ENCODE results near the gene AFF3.

Gene AFF3

DNA sequence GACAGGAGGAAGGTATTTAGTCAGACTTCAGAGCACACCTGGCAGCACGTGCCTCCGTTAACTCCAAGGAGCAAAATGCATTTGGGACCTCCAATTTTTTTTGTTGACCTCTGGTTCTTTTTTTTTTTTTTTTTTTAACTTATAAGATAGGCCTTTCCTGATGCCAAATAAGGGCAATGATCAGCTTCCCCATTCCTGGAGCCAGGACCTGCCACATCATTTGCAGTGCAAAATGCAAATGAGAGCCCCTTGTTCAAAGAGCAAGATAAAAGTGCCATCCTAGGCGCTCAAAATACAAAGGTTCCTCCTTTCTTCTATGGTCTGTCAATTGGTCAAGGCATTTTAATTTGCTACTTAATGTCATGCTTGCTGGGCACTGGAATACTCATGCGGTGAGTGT lies 519.4 kb downstream of the AFF3 start:
- no peak for DNase-seq (ENCODE audit: low read depth)
- no peak overlapping the region for H3K4me3 ChIP-seq (ENCODE audit: low read depth, low read length)
- TF ChIP-seq CTCF (IDR thresholded peaks at IDR 0.05; ENCODE audit: control insufficient read depth, extremely low read depth, insufficient read depth) = no peak

DNA sequence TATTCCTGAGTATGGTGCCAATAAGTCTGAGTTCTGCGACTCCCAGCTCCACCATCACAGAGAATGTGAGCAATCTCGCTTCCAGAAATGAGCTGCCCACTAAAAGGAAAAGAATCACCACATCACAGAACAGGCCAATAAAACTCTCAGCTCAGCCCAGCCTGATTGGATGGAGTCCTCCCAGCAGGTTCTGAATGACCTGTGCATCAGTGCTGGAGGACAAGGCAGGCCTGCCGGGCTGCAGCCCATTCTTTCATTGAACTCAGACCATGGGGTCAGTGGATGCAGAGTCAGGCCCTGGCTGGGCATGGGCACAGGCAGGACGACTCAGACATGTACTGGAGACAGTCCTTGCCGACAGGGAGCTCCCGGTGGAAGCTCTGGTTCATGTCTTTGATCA lies 519.9 kb downstream of the AFF3 start:
- TF ChIP-seq CTCF (IDR thresholded peaks at IDR 0.05; ENCODE audit: control insufficient read depth, extremely low read depth, insufficient read depth) = no peak
- no peak for DNase-seq (ENCODE audit: low read depth)
- H3K4me3 ChIP-seq (ENCODE audit: low read depth, low read length) = no peak overlapping the region

- no peak for TF ChIP-seq CTCF (IDR thresholded peaks at IDR 0.05; ENCODE audit: control insufficient read depth, extremely low read depth, insufficient read depth)
- no peak for DNase-seq (ENCODE audit: low read depth)
- no peak overlapping the region for H3K4me3 ChIP-seq (ENCODE audit: low read depth, low read length)
Measured at GRCh38 chr2:99621774-99622173, 520.6 kb downstream of the AFF3 start.

DNA sequence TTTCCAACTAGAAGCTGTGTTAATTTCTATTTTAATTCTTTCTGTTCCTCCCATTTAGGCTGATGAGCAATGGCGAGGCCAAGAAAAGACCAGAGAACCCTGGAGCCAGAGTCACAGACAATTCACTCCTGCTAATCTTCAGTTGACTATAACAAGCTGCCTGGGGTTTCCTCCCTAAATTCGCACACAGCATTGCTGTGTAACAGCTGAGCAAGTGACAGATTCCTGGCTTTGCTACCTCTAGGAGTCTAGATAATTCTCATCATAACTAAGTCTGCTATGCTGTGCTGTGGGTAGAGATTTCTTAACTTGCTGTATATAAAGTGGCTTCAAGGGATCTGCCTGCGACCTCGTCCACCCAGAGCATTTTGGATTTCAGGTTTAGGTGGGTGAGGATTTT lies 521.3 kb downstream of the AFF3 start:
- no peak for TF ChIP-seq CTCF (IDR thresholded peaks at IDR 0.05; ENCODE audit: control insufficient read depth, extremely low read depth, insufficient read depth)
- H3K4me3 ChIP-seq (ENCODE audit: low read depth, low read length) = no peak overlapping the region
- no peak for DNase-seq (ENCODE audit: low read depth)

DNA sequence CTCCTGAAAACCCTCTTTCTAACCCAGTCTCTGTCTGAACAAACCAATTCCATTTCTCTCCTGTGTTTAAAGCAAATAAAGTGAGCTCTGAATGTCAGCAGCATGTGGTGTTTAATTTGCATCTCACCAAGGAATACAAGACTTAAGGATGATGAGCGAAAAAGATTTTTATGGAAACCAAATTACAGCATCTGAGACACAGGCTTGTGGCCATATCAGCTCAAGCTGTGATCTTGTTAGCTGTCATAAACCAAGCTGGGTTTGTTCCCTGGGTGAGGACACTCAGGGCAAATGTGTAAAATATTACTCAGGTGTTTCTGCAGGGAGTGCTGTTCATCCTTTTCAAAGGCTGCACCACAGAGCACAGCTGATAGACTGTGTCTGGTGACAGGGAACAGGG lies 523.2 kb downstream of the AFF3 start:
- no peak for DNase-seq (ENCODE audit: low read depth)
- H3K4me3 ChIP-seq (ENCODE audit: low read depth, low read length) = no peak overlapping the region
- TF ChIP-seq CTCF (IDR thresholded peaks at IDR 0.05; ENCODE audit: control insufficient read depth, extremely low read depth, insufficient read depth) = no peak

- no peak for TF ChIP-seq CTCF (IDR thresholded peaks at IDR 0.05; ENCODE audit: control insufficient read depth, extremely low read depth, insufficient read depth)
- DNase-seq (ENCODE audit: low read depth) = no peak
- H3K4me3 ChIP-seq (ENCODE audit: low read depth, low read length) = no peak overlapping the region
Measured at GRCh38 chr2:99618579-99619097, 523.8 kb downstream of the AFF3 start.

DNA sequence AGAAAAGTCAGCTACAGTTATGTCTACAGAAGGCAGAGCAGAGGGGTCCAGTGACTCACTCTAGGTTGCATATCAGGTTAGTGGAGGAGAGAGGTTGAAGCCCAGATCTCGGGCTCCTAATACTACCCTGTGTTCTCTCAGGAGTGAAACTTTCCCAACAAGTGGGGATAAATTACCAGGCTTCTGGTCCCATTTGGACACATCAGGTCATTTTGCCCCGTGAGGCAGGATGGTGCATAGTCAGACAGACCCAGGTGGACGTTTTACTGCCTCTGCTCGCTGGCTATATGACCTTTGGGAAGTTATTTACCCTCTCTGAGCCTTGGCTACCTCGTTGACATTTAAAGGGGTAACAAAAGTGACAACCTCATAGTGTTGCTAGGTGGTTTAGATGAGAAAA lies 524.6 kb downstream of the AFF3 start:
- no peak for TF ChIP-seq CTCF (IDR thresholded peaks at IDR 0.05; ENCODE audit: control insufficient read depth, extremely low read depth, insufficient read depth)
- no peak overlapping the region for H3K4me3 ChIP-seq (ENCODE audit: low read depth, low read length)
- DNase-seq (ENCODE audit: low read depth) = no peak

All from LNCaP clone FGC (cell line).